Fibroblast of upper back skin (primary cell): ENCODE data around the gene PTTG1.

Experiments used
- DNase-seq: peaks from one replicate; pipeline ENCODE4 v3.0.0-alpha.2; 2013

The PTTG1 gene

GRCh38 chr5:160474084-160474483, 52.4 kb downstream of the PTTG1 start:
- no peak for DNase-seq

- no peak for DNase-seq
Measured at GRCh38 chr5:160475864-160476438, 54.3 kb downstream of the PTTG1 start.

GRCh38 chr5:160477266-160477970, 55.8 kb downstream of the PTTG1 start:
- DNase-seq: no peak

DNA sequence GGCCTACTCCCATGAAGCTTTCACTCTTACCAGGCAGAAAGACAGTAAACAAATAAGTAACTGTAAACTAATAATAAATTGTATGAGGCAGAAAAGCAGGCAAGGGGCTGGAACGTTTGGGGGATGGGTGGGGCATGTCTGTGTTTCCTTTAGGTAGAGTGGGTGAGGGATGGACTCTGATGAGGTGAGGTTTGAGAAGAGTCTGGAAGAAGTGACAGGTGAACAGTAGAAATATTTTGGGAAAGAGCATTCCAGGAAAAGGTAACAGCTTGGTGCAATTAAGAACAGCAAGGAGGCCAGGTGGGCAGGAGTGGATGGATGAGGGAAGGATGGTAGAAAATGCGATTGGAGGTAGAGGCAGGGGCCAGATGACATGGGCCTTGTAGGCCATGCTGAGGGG, 56.5 kb downstream of the PTTG1 start:
- DNase-seq: no peak
